Panc1 (cell line): Measurements from ENCODE around the gene MTSS2. TPM values are rescaled to one million over a fixed set of nuclear protein-coding genes. Genes with fewer than 3 reads are reported as not detected.

Experiments
- ATAC-seq: fragments of 200-7000 bp; cut with Tn5 transposase; 2 replicates; pipeline ENCODE4 v1.9.1; 2020; ENCODE audit warnings: mild to moderate bottlenecking, moderate library complexity
- BruUV-seq: library from RNA; stranded (reverse); fragments of 400-500 nt; replicated peaks from 2 replicates; lab custom pipeline; 2021; lab: Mats Ljungman, UMichigan
- CTCF ChIA-PET: fragments of 300-600 bp; sonication (Branson Sonifier 250); formaldehyde crosslinking; loops from one replicate; lab custom pipeline; 2022; ENCODE audit warnings: antibody characterized with exemption; lab: Charles Lee
- POLR2A ChIA-PET: fragments of 300-600 bp; sonication (Branson Sonifier 250); formaldehyde crosslinking; loops from one replicate; lab custom pipeline; 2022; ENCODE audit warnings: antibody characterized with exemption; lab: Charles Lee
- DNase-seq: peaks from one replicate; pipeline ENCODE4 v3.0.0-alpha.2; 2010; ENCODE audit warnings: low read depth, low spot score
- H3K27ac ChIP-seq: 2 replicates; pipeline ENCODE4 v1.5.1; 2011; ENCODE audit warnings: mild to moderate bottlenecking, low read length, inconsistent platforms
- H3K27me3 ChIP-seq: fragments of 200-500 bp; sonication (Bioruptor generic); 2 replicates; pipeline ENCODE4 v1.6.0; 2014; ENCODE audit warnings: low read length, inconsistent platforms; ENCODE audit not compliant: control insufficient read depth, insufficient read depth
- H3K36me3 ChIP-seq: fragments of 200-500 bp; sonication (Bioruptor generic); 2 replicates; pipeline ENCODE4 v1.5.1; 2014; ENCODE audit warnings: inconsistent platforms, mild to moderate bottlenecking, low read length, moderate library complexity; ENCODE audit not compliant: control insufficient read depth, insufficient read depth
- H3K4me1 ChIP-seq: 2 replicates; pipeline ENCODE4 v1.5.1; 2011; ENCODE audit warnings: inconsistent platforms, mild to moderate bottlenecking, low read length, moderate library complexity; ENCODE audit not compliant: control insufficient read depth, insufficient read depth
- H3K4me3 ChIP-seq, 2 experiments: 2 replicates each; pipeline ENCODE4 v1.5.1; 2011 to 2012; ENCODE audit warnings: low read depth in 2 of 2, low read length in 2 of 2, mild to moderate bottlenecking in 2 of 2, inconsistent platforms in 1 of 2, moderate library complexity in 1 of 2
- H3K9me3 ChIP-seq: fragments of 200-500 bp; sonication (Bioruptor generic); 2 replicates; pipeline ENCODE4 v1.5.1; 2014; ENCODE audit warnings: low read depth, mild to moderate bottlenecking, inconsistent platforms, low read length, moderate library complexity; ENCODE audit not compliant: control insufficient read depth, insufficient read depth
- CTCF ChIP-seq: fragments of 450-650 bp; IDR thresholded peaks from 2 replicates; pipeline ENCODE4 v1.5.1; 2017; ENCODE audit warnings: mild to moderate bottlenecking
- POLR2AphosphoS5 ChIP-seq: IDR thresholded peaks from 2 replicates; pipeline ENCODE4 v1.6.1; 2012; ENCODE audit warnings: mild to moderate bottlenecking, low read depth, low read length, moderate library complexity
- REST ChIP-seq, 2 experiments: IDR thresholded peaks; 2 replicates each; pipeline ENCODE4 v1.6.1; 2011 to 2012; ENCODE audit warnings: low read depth in 2 of 2, control low read depth in 1 of 2, low read length in 1 of 2, mild to moderate bottlenecking in 1 of 2, moderate library complexity in 1 of 2; ENCODE audit not compliant: insufficient read depth in 1 of 2
- SIN3A ChIP-seq: IDR thresholded peaks from 2 replicates; pipeline ENCODE4 v1.6.1; 2012; ENCODE audit warnings: low read depth, mild to moderate bottlenecking, low read length, moderate library complexity, borderline replicate concordance; ENCODE audit not compliant: insufficient read depth
- TCF7L2 ChIP-seq: IDR thresholded peaks from 2 replicates; pipeline ENCODE4 v1.6.1; 2011; ENCODE audit warnings: mild to moderate bottlenecking, low read depth, low read length, inconsistent platforms
- in situ Hi-C: cut with HindIII; loops from 2 replicates; pipeline ENCODE4 v1.10.0; 2016; ENCODE audit warnings: low sequenced_read_pairs, low pct_unique_long_range_greater_than_20kb
- intact Hi-C: fragments of 100-400 bp; cut with micrococcal nuclease; formaldehyde crosslinking; loops from one replicate; pipeline ENCODE4 v1.10.0; 2022; ENCODE audit not compliant: unreplicated experiment
- total RNA-seq: library from RNA; stranded (reverse); gene quantifications from one replicate; pipeline ENCODE4 v1.2.1, GENCODE V29; 2021; ENCODE audit not compliant: unreplicated experiment

MTSS2 gene
- total RNA-seq, 1 experiment from 2014 or later = 55.7 TPM

- H3K36me3 ChIP-seq = peaks cover 4% of the 10 kb centered on the region; the same call in 1 of the 2 replicates
- CTCF ChIA-PET = interaction anchor here (1.3 kb wide), 1 partner anchor 90 kb away, joined by 4 read pairs; no protein-coding TSS in a partner anchor
- BruUV-seq = no TSS peak
- ATAC-seq = no peak
- intact Hi-C loops = loop anchor here (5.0 kb wide), 1 partner anchor 92 kb away; no protein-coding TSS in a partner anchor
- H3K4me1 ChIP-seq = peaks cover 25% of the 10 kb centered on the region
- in situ Hi-C loops = no loop called here
- H3K27me3 ChIP-seq = no peaks in the 10 kb centered on the region
- no peak for DNase-seq
- no peak for TF ChIP-seq REST (IDR thresholded peaks at IDR 0.05; ENCODE audit: insufficient read depth in 1 of 2, low read depth in 2 of 2, low read length in 1 of 2)
- no peak for TF ChIP-seq CTCF
- no peak for TF ChIP-seq TCF7L2
- no peak for TF ChIP-seq SIN3A
- no peak for TF ChIP-seq POLR2AphosphoS5
- H3K9me3 ChIP-seq = no peaks in the 10 kb centered on the region
- no peak overlapping the region for H3K4me3 ChIP-seq
- H3K27ac ChIP-seq = peak overlapping the region; percentile 34; the same call in 1 of the 2 replicates
- POLR2A ChIA-PET = no interaction called here
Observed at GRCh38 chr16:70680495-70681381, 5.1 kb downstream of the MTSS2 start.

GRCh38 chr16:70679671-70680494 lies 6.0 kb downstream of the MTSS2 start:
- Histone ChIP-seq H3K4me3 (no peak overlapping the region), H3K36me3 (peaks cover under 1% of the 10 kb centered on the region; the same call in 1 of the 2 replicates), H3K27me3 (no peaks in the 10 kb centered on the region), H3K9me3 (no peaks in the 10 kb centered on the region), H3K27ac (no peak overlapping the region), H3K4me1 (peaks cover 25% of the 10 kb centered on the region)
- in situ Hi-C loops (no loop called here), intact Hi-C loops (loop anchor here (5.0 kb wide), 1 partner anchor 92 kb away; no protein-coding TSS in a partner anchor)
- ATAC-seq (no peak), DNase-seq (no peak)
- BruUV-seq = no TSS peak
- TF ChIP-seq TCF7L2 (no peak), CTCF (peak; percentile 75; the same call in 1 of the 2 replicates), POLR2AphosphoS5 (no peak)
- ChIA-PET CTCF (interaction anchor here (0.5 to 1.3 kb wide), 2 partner anchors 12 to 91 kb away, joined by 4 to 5 read pairs; no protein-coding TSS in a partner anchor), POLR2A (no interaction called here)
